Endothelial cell of umbilical vein (primary cell): ENCODE data around the gene CNTNAP2. TPM values are rescaled to one million over a fixed set of nuclear protein-coding genes. Genes with fewer than 3 reads are reported as not detected.

ENCODE experiments used
- BruUV-seq: library from RNA; stranded (reverse); fragments of 400-500 nt; replicated peaks from 2 replicates; lab custom pipeline; 2021; lab: Mats Ljungman, UMichigan
- CTCF ChIA-PET: fragments of 300-600, 350-600 bp; sonication (Branson Sonifier 250); formaldehyde crosslinking; loops from one replicate; lab custom pipeline; 2021; ENCODE audit warnings: antibody characterized with exemption, inconsistent platforms; lab: Charles Lee
- POLR2A ChIA-PET: fragments of 300-600, 350-600 bp; sonication (Branson Sonifier 250); formaldehyde crosslinking; loops from one replicate; lab custom pipeline; 2021; ENCODE audit warnings: antibody characterized with exemption, inconsistent platforms; lab: Charles Lee
- DNase-seq: peaks from one replicate; pipeline ENCODE4 v3.0.0-alpha.2; 2011; ENCODE audit warnings: low read depth, low spot score
- FAIRE-seq: peaks from 2 replicates; lab custom pipeline; 2011; peaks lifted over from hg19 to GRCh38; lab: Jason Lieb, UNC
- H2AFZ ChIP-seq: 2 replicates; pipeline ENCODE4 v1.6.0; 2012; ENCODE audit warnings: low read depth, low read length, control low read depth, inconsistent platforms
- H3K27ac ChIP-seq: 2 replicates; pipeline ENCODE4 v1.5.1; 2011; ENCODE audit warnings: low read depth, mild to moderate bottlenecking, control low read depth, low read length, moderate library complexity; ENCODE audit not compliant: insufficient read depth
- H3K27me3 ChIP-seq, 2 experiments: 2 replicates each; pipeline versions ENCODE4 v1.6.0 to v1.6.1; 2011; ENCODE audit warnings: low read length in 2 of 2, mixed read lengths in 1 of 2; ENCODE audit not compliant: control insufficient read depth in 2 of 2, insufficient read depth in 2 of 2
- H3K36me3 ChIP-seq, 2 experiments: 2 replicates in 1 of 2; 3 replicates in 1 of 2; pipeline ENCODE4 v1.5.1; 2011; ENCODE audit warnings: low read length in 2 of 2, mild to moderate bottlenecking in 1 of 2, moderate library complexity in 1 of 2; ENCODE audit not compliant: control insufficient read depth in 2 of 2, insufficient read depth in 2 of 2; ENCODE audit errors: extremely low read depth in 1 of 2
- H3K4me1 ChIP-seq: 3 replicates; pipeline ENCODE4 v1.5.1; 2011; ENCODE audit warnings: mild to moderate bottlenecking, low read length; ENCODE audit not compliant: control insufficient read depth, insufficient read depth; ENCODE audit errors: extremely low read depth
- H3K4me2 ChIP-seq: 2 replicates; pipeline ENCODE4 v1.6.1; 2011; ENCODE audit warnings: low read length, control low read depth, mixed read lengths; ENCODE audit not compliant: insufficient read depth
- H3K4me3 ChIP-seq, 3 experiments: fragments of 200-600 bp in 1 of 3; sonication (generic), shearing (Covaris generic) in 1 of 3; replicated peaks in 1 of 3; 2 replicates each; pipeline ENCODE4 v1.5.1; 2011 to 2016; ENCODE audit warnings: control low read depth in 3 of 3, low read length in 3 of 3, mild to moderate bottlenecking in 2 of 3, inconsistent platforms in 1 of 3, low read depth in 1 of 3, moderate library complexity in 1 of 3; ENCODE audit not compliant: insufficient read depth in 1 of 3
- H3K79me2 ChIP-seq: 2 replicates; pipeline ENCODE4 v1.6.0; 2012; ENCODE audit warnings: low read length, inconsistent platforms; ENCODE audit not compliant: control insufficient read depth, insufficient read depth
- H3K9ac ChIP-seq: replicated peaks from 2 replicates; pipeline ENCODE3; 2011; ENCODE audit warnings: low read length, control low read depth; ENCODE audit not compliant: insufficient read depth; ENCODE audit errors: extremely low read depth
- H3K9me1 ChIP-seq: replicated peaks from 3 replicates; pipeline ENCODE4 v1.6.0; 2011; ENCODE audit warnings: mild to moderate bottlenecking, low read length; ENCODE audit not compliant: control insufficient read depth, insufficient read depth; ENCODE audit errors: extremely low read depth
- H3K9me3 ChIP-seq: replicated peaks from 2 replicates; pipeline ENCODE4 v1.5.1; 2012; ENCODE audit warnings: low read length, inconsistent platforms; ENCODE audit not compliant: control insufficient read depth, insufficient read depth
- H4K20me1 ChIP-seq: replicated peaks from 2 replicates; pipeline ENCODE3; 2011; ENCODE audit warnings: mild to moderate bottlenecking, low read length; ENCODE audit not compliant: control insufficient read depth, insufficient read depth; ENCODE audit errors: extremely low read depth
- CTCF ChIP-seq, 2 donors: IDR thresholded peaks; 1 replicate in 1 of 2; 2 replicates in 1 of 2; pipeline ENCODE4 v1.5.1; 2011; ENCODE audit warnings: low read length in 2 of 2, mild to moderate bottlenecking in 2 of 2, moderate library complexity in 2 of 2, control low read depth in 1 of 2, inconsistent platforms in 1 of 2, low read depth in 1 of 2; ENCODE audit not compliant: insufficient read depth in 1 of 2; ENCODE audit errors: extremely low read depth in 1 of 2
- EZH2 ChIP-seq: IDR thresholded peaks from 2 replicates; pipeline ENCODE4 v1.6.1; 2012; ENCODE audit warnings: borderline replicate concordance, low read depth, mild to moderate bottlenecking, moderate library complexity, low read length, inconsistent platforms; ENCODE audit not compliant: severe bottlenecking
- FOS ChIP-seq: IDR thresholded peaks from 2 replicates; pipeline ENCODE4 v1.6.1; 2011; ENCODE audit warnings: mild to moderate bottlenecking, low read length, moderate library complexity, borderline replicate concordance; ENCODE audit not compliant: insufficient read depth
- GATA2 ChIP-seq: IDR thresholded peaks from 2 replicates; pipeline ENCODE4 v1.7.0; 2011; ENCODE audit warnings: low read depth, mild to moderate bottlenecking, moderate library complexity, mixed read lengths, low read length; ENCODE audit not compliant: insufficient read length, insufficient read depth
- JUN ChIP-seq: IDR thresholded peaks from 2 replicates; pipeline ENCODE4 v1.6.1; 2011; ENCODE audit warnings: borderline replicate concordance, low read depth; ENCODE audit not compliant: insufficient read length, insufficient read depth
- MAX ChIP-seq: IDR thresholded peaks from 2 replicates; pipeline ENCODE4 v1.6.1; 2011; ENCODE audit not compliant: insufficient read depth, insufficient read length
- MYC ChIP-seq: IDR thresholded peaks from one replicate; pipeline ENCODE4 v1.6.1; 2011; ENCODE audit warnings: mild to moderate bottlenecking, low read depth, low read length
- POLR2A ChIP-seq: IDR thresholded peaks from 2 replicates; pipeline ENCODE4 v1.6.1; 2012; ENCODE audit warnings: low read depth, mild to moderate bottlenecking, control low read depth, low read length
- POLR2AphosphoS5 ChIP-seq: IDR thresholded peaks from 2 replicates; pipeline ENCODE4 v1.6.1; 2012; ENCODE audit warnings: low read depth, mild to moderate bottlenecking, control low read depth, low read length, moderate library complexity; ENCODE audit not compliant: insufficient read depth
- dilution Hi-C: fragments of 300-500 bp; cut with MboI; formaldehyde crosslinking; loops from one replicate; pipeline ENCODE4 v1.15.0; 2019; ENCODE audit warnings: low sequenced_read_pairs; ENCODE audit not compliant: extremely low pct_ligation_motif_present
- intact Hi-C: fragments of 100-400 bp; cut with micrococcal nuclease; formaldehyde crosslinking; loops from one replicate; pipeline ENCODE4 v1.10.0; 2022
- polyA plus RNA-seq, 4 experiments: library from polyadenylated mRNA; depleted of rRNA in 3 of 4; stranded (reverse) in 3 of 4; unstranded in 1 of 4; fragments of >200 nt; gene quantifications; 2 replicates each; pipeline versions ENCODE4 v1.2.1 to v1.2.3, GENCODE V29; 2011 to 2012; ENCODE audit warnings: missing spikeins in 1 of 4
- total RNA-seq: library from RNA; stranded (reverse); gene quantifications from 2 replicates; pipeline ENCODE4 v1.2.3, GENCODE V29; 2021

The CNTNAP2 gene
- total and polyA plus RNA-seq, 2 donors (not counting 3 experiments of a cell fraction or from before 2014, with no cell fraction given): not detected

GRCh38 chr7:148105853-148106252 is 1989.3 kb downstream of the CNTNAP2 start:
- intact Hi-C loops (no loop called here), dilution Hi-C loops (no loop called here)
- H3K27ac ChIP-seq: no peak overlapping the region
- no peaks in the 10 kb centered on the region for H3K4me1 ChIP-seq
- H3K27me3 ChIP-seq: no peaks in the 10 kb centered on the region
- FAIRE-seq (no peak), DNase-seq (no peak)
- H3K4me3 ChIP-seq: no peak overlapping the region
- H3K4me2 ChIP-seq: no peak overlapping the region
- ChIA-PET POLR2A (no interaction called here), CTCF (no interaction called here)
- no peaks in the 10 kb centered on the region for H3K36me3 ChIP-seq
- no peak for TF ChIP-seq CTCF (IDR thresholded peaks at IDR 0.05; ENCODE audit: extremely low read depth in 1 of 2, insufficient read depth in 1 of 2, low read depth in 1 of 2, low read length in 2 of 2)
- TF ChIP-seq POLR2AphosphoS5: no peak
- no peak for TF ChIP-seq EZH2
- TF ChIP-seq POLR2A: no peak
- no peak for TF ChIP-seq MYC
- TF ChIP-seq FOS: no peak
- no peak for TF ChIP-seq GATA2
- no peak for TF ChIP-seq JUN
- no peak for TF ChIP-seq MAX
- H4K20me1 ChIP-seq: no peaks in the 10 kb centered on the region
- no TSS peak for BruUV-seq
- H3K9me1 ChIP-seq: no peaks in the 10 kb centered on the region
- H2AFZ ChIP-seq: no peak overlapping the region
- H3K9ac ChIP-seq: no peak overlapping the region
- H3K79me2 ChIP-seq: no peaks in the 10 kb centered on the region
- peaks cover 1% of the 10 kb centered on the region for H3K9me3 ChIP-seq
